Pulmonary artery endothelial cell (primary cell): Measurements from ENCODE around the gene ZDHHC14. TPM values are rescaled to one million over a fixed set of nuclear protein-coding genes. Genes with fewer than 3 reads are reported as not detected.
"Not testable (repeated sequence)": the region's sequence is repeated elsewhere in the genome, so short reads cannot be mapped to it uniquely, and the experiment has no call there.

Experiments
- DNase-seq: peaks from one replicate; pipeline ENCODE4 v3.0.0-alpha.2; 2011; ENCODE audit warnings: low read depth, low spot score
- total RNA-seq: library from RNA; depleted of rRNA; stranded (reverse); fragments of >200 nt; gene quantifications from 2 replicates; pipeline ENCODE4 v1.2.3, GENCODE V29; 2014

ZDHHC14 gene
- total RNA-seq, 1 donor from 2014 or later, result 9.4 TPM

DNA sequence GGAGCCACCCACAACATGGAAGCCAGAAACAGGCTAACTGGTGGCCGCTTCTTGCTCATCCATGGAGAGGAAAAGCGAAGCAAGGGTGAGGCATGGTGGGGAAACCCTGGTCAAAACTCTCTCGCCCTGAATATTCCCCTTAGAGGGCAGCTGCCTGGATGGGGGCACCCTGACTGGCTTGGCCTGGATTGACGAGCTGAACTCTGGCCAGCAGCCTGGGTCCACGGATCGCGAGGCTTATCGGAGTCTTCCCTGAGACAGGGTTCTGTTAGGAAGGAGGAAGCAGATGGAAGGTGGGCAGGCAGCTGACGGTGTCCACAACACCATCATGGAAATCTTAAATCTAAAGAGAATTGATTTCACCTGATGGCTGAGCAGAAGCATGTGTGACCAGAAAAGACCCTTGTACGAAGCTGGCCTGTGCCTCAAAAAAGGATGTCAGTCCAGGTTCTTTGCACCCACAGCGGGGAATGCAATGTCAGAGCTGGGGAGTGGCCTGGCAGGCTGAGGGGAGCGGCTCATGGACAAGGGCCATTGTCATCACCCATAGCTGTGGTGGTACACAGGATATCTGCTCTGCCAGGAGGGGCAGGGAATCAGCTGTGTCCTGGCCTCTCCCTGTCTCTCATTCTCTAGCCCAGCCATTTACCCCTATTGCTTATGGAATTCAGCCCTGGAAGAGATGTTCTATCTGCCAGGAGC is 332.6 kb downstream of the ZDHHC14 start:
- no peak for DNase-seq

- no peak for DNase-seq
Measured at GRCh38 chr6:157714153-157714490, 333.1 kb downstream of the ZDHHC14 start.

DNA sequence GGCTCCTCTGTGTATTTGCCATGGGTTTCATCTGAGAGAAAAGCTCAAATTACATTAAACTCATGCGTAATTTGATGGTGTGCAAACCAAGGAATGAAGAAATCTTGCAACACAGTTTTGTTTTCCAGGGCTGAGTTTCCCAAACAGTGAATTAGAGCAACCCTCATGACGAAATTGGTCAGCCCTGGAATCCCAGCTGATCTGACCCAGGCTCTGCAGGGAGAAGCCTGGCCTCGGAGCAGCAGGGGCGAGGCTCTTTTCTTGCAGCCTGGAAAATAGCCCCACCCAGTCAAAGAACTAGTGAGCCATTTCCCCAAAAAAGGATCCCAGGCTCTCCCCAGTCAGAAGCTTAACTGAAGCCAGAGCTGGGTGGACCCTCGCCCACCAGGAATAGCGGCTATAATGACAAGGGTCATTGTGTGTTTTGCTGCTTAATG is 334.8 kb downstream of the ZDHHC14 start:
- DNase-seq, result no peak

DNA sequence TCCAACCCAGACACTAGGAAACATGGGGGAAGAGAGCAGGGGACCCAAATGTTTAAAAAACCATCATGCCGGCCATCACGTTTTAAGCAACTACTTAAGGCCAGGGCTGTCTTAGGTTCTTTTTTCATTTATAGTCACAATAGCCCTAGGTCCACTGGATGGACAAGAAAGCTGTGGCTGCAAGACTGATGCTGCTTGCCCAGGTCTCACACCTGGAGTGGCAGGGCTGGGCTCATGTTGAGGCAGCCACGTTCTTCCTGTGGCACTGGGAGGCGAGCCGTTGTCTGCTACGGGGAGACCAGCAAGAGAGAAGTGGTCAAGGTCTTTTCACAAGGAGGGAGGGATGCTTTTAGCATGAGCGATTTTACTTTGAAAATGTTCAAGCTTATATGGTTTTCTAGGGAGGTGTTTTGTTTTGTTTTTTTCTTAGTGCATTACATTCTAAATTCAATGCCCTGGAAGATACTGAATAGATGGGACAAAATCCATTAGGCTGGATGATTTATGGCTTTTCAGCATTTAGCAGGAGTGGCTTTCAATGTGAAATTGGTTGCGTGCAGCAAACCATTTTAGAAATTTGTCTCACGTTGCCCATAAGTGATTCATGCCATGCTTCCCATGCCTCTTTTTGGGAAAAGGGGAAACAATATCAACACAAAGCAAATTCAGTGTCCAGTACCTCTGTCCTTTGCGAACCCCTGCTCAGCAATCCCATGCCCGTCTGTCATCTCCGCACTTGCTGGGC is 335.4 kb downstream of the ZDHHC14 start:
- no peak for DNase-seq

GRCh38 chr6:157717340-157717748 is 336.4 kb downstream of the ZDHHC14 start:
- DNase-seq, result no peak

DNA sequence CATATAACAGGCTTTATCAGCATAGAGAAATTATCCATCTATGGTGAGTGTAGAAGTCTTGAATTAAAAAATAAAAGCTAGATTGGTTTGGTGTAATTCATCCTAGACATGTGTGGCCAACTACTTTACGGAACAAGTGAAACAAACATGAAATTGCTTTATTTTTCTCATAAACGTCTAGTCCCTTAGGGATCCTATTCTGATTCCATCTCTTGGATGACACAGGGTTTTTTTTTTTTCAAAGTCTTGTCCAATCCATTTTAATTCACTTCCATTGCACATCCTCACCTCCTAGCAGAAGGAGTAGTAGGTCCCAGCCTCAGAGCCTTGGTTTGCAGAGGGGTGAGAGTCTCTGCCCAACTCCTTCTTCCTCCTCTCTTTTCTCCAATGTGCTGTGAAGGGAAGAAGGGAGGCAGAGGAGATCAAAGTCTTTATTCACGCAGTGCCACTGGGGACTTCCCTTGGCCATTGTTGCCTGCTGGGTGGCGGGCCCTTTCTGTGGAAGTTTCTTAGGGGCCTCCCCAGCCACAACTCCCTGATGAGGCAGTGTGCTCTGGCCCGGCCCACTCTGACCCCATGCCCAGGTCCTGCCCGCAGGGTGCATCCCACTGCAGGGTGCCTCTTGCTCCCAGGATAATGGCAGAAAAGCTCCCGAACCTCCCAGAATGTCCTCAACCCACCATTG is 337.7 kb downstream of the ZDHHC14 start:
- DNase-seq, result no peak

DNA sequence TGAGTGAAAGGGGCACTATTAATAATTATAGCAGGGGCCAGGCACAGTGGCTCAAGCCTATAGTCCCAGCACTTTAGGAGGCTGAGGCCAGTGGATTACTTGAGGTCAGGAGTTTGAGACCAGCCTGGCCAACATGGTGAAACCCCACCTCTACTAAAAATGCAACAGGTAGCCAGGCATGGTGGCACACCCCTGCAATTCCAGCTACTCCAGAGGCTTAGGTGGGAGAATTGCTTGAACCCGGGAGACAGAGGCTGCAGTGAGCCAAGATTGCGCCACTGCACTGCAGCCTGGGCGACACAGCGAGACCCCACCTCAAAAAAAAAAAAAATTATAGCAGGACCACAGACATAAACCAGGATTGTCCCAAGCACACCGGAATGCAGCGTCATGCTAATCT is 340.0 kb downstream of the ZDHHC14 start:
- DNase-seq, result not testable (repeated sequence)

DNA sequence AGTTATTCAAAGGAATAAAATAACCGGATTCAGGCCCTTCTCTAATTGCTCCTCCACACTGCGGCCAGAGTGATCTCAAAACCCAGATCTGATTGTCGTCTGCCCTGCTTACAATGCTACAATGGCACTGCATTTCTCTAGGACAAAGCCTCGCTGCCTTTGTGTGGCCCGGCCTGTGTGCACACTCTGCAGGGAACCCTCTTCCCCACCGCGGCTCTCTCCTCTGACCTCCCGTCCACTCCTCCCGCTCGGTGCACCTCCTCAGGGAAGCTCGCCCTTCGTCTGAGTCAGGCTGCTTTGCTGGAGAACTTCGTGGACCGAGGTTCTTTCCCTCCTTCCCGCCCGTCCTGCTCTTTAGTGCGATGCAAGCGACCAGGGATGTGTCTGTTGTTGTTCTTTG is 340.4 kb downstream of the ZDHHC14 start:
- DNase-seq, result no peak

DNA sequence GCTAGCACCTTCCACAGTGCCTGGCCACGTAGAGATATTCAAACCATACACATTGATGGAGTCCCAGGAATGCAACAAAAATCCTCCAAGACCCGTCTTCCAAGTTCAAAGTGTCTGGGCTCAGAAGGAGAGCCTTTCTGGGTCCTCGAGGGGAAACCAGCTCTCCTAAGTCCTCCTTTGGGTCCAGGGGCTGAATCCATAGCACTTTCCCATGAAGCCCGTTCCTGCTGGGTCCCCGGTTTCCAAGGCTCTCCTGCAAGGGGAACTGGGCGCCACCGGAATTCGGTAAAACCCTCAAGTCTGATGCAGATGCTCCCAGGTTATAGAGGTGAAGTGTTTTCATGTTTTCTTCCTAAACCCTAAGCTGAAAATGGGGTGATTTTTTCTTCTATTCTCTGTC is 340.8 kb downstream of the ZDHHC14 start:
- no peak for DNase-seq

GRCh38 chr6:157723376-157723775 is 342.4 kb downstream of the ZDHHC14 start:
- no peak for DNase-seq

GRCh38 chr6:157724138-157724820 is 343.3 kb downstream of the ZDHHC14 start:
- no peak for DNase-seq

DNA sequence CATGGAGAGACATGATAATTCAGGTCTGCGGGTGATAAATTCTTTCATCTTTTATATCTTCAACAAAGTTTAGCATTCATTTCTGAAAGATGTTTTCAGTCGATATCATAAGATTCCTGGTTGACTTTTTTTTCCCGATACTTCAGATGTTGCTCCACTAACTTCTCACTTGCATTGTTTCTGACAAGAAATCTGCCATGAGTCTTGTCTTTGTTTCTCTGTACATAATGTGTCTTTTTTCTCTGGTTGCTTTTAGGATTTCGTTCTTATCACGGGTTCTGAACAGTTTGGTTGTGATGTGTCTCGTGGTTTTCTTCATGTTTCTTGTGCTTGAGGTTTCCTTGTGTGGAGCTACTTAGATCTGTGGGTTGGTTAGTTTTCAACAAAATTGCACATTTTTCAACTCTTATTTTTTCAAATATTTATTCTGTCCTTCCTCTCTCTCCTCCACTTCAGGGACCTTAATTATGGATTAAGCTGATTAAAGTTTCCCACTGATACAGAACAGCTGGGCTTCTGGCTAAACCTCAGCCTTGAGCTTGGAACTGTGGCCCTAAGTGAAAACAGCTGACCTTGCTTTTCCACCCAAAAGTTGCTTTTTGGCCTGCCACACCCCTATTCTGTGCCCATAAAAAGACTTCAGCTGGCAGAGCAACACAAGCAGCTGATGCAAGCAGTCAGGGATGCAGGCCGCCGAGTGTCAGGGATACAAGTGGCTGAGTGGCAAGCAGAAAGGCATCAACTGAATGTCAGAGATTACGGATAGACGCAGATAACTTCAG is 344.2 kb downstream of the ZDHHC14 start:
- DNase-seq, result no peak

DNA sequence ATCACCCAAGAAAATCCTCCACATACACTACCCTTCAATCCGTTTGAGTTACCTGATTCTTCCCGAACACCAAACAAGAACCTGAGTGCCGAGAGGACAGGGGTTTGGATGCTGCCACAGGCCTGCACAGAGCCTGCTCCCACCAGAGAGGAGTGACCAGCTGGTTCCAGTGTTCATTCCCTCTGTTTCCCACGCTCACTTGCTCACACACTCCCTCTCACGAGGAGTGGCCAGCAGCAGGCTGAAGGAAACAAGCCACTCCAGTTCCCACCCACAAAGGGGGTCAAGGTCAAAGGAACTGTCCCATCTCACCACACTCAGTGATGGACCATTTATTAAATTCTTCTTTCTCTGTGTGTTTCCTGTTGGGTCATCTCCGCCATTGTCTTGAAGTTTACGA is 344.8 kb downstream of the ZDHHC14 start:
- DNase-seq, result no peak

DNA sequence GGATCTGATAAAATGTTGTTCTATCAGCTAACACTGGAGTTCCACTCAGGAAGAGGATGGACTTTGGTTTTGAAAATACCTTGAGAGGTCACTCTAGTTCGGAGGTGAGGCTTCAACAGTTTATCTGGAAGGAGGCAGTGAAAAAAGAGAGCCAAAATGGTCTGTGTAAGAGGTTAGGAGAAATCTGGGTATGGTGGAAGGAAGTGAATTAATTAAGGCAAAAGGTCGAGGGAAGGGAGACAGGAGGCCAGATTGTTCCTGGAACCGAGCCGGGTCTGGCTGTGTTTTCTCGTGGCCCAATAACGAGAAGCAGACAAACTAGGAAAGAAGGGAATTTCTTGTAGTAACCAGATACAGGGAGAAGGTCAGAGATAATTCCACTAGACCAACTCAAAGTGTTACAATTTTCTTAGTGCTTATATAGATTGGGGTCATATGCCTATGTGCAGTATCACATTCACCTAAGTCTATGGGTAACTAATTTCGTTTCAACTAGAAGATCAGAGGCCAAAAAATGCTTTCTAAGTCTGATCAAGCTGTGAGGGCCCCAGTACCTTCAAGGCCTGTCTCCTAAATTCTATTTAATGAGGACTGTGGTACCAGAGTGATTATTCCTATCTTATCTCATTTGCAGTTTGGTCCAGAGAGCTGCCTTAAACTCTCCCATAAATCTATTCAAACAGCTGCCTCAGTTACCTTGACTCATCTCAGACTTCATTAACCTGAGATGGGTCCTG is 346.1 kb downstream of the ZDHHC14 start:
- DNase-seq, result no peak

Other genes starting within 250 kb of the ZDHHC14 start
- 5.7 and 7.1 TPM in 2 replicates for gene TMEM242, start 57.7 kb upstream of the ZDHHC14 start, total RNA-seq